GM12891 (cell line): ENCODE results near the gene PLCL1.

Source experiments
- POLR2A ChIP-seq: IDR thresholded peaks from 2 replicates; pipeline ENCODE4 v1.6.1; 2011; ENCODE audit warnings: low read depth, low read length, control low read depth
- SPI1 ChIP-seq: IDR thresholded peaks from 2 replicates; pipeline ENCODE4 v1.6.1; 2011; ENCODE audit warnings: low read depth, low read length, control low read depth
- TAF1 ChIP-seq: IDR thresholded peaks from 2 replicates; pipeline ENCODE4 v1.6.1; 2011; ENCODE audit warnings: low read depth, low read length, control low read depth

DNA sequence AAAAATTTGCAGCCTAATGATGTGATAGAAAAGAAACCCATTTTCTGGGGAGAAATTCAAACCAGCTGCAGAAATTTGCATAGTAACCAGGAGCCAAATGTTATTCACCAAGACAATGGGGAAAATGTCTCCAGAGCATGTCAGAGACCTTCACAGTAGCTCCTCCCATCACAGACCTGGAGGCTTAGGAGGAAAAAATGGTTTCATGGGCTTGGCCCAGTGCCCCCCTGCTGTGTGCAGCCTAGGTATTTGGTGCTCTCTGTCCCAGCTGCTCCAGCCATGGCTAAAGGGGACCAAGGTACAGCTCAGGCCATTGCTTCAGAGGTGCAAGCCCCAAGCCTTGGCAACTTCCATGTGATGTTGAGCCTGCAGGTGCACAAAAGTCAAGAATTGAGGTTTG lies 352.9 kb downstream of the PLCL1 start:
- TF ChIP-seq POLR2A (no peak), TAF1 (no peak), SPI1 (no peak)
